Mammary epithelial cell (primary cell): ENCODE data around the gene MKLN1.

Source experiments
- EZH2 ChIP-seq: IDR thresholded peaks from 2 replicates; pipeline ENCODE4 v1.6.1; 2012; ENCODE audit warnings: low read length, inconsistent platforms, borderline replicate concordance
- TF ChIP-seq, protein P1 (sequence below), 2 donors: IDR thresholded peaks in 1 of 2; conservative IDR thresholded peaks in 1 of 2; 2 replicates each; pipeline ENCODE4 v1.5.1; 2011 to 2012; ENCODE audit warnings: inconsistent platforms in 2 of 2, low read length in 2 of 2, mild to moderate bottlenecking in 2 of 2, control low read depth in 1 of 2, low read depth in 1 of 2; ENCODE audit not compliant: insufficient read depth in 1 of 2; ENCODE audit errors: extremely low read depth in 1 of 2

DNA sequence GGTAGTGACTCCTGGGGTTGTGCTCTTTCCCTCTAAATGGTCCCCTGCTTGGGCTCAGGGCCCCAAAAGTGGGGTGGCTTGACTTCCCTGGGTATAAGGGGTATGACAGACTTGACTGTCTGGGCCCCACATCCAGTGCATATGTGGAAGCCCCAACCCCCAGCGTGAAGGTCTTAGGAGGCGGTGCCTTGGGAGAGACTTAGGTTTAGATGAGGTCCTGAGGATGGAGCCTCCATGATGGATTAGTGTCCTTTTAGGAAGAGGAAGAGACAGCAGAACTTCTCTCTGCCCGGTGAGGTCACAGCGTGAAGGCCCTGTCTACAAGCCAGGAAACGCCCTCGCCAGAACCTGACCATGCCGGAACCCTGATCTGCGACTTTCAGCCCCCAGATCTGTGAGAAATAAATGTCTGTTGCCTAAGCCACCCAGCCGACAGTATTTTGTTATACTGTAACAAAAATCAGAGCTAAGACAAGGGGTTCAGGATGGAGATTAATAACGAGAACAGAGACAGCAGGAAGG, 205.0 kb downstream of the MKLN1 start:
- TF ChIP-seq EZH2: no peak
- TF ChIP-seq, protein P1, sequence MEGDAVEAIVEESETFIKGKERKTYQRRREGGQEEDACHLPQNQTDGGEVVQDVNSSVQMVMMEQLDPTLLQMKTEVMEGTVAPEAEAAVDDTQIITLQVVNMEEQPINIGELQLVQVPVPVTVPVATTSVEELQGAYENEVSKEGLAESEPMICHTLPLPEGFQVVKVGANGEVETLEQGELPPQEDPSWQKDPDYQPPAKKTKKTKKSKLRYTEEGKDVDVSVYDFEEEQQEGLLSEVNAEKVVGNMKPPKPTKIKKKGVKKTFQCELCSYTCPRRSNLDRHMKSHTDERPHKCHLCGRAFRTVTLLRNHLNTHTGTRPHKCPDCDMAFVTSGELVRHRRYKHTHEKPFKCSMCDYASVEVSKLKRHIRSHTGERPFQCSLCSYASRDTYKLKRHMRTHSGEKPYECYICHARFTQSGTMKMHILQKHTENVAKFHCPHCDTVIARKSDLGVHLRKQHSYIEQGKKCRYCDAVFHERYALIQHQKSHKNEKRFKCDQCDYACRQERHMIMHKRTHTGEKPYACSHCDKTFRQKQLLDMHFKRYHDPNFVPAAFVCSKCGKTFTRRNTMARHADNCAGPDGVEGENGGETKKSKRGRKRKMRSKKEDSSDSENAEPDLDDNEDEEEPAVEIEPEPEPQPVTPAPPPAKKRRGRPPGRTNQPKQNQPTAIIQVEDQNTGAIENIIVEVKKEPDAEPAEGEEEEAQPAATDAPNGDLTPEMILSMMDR (conservative IDR thresholded peaks at IDR 0.05 in 1 of 2, IDR thresholded peaks at IDR 0.05 in 1 of 2; ENCODE audit: extremely low read depth in 1 of 2, insufficient read depth in 1 of 2, low read depth in 1 of 2, low read length in 2 of 2): no peak
